HepG2 (cell line): Measurements from ENCODE around the gene RAP1GAP2.

Source experiments
- MLLT10 ChIP-seq: sonication (generic); formaldehyde crosslinking; IDR thresholded peaks from 2 replicates; pipeline ENCODE4 v1.4.0; 2020; ENCODE audit warnings: missing genetic modification reagents
- ZNF10 ChIP-seq: sonication (generic); formaldehyde crosslinking; IDR thresholded peaks from 2 replicates; pipeline ENCODE4 v1.4.0; 2020; ENCODE audit warnings: mild to moderate bottlenecking, low read depth, missing genetic modification reagents, borderline replicate concordance

GRCh38 chr17:2892305-2892971 is 96.2 kb downstream of the RAP1GAP2 start:
- TF ChIP-seq MLLT10 (CRISPR knock-in tag), result no peak
- no peak for TF ChIP-seq ZNF10 (CRISPR knock-in tag)
